Bronchial epithelial cell (primary cell): ENCODE results near the gene PLSCR1. TPM values are rescaled to one million over a fixed set of nuclear protein-coding genes. Genes with fewer than 3 reads are reported as not detected.
"Not testable (repeated sequence)": the region's sequence is repeated elsewhere in the genome, so short reads cannot be mapped to it uniquely, and the experiment has no call there.

Experiments used
- DNase-seq: peaks from one replicate; pipeline ENCODE4 v3.0.0-alpha.2; 2010; ENCODE audit warnings: low read depth
- FAIRE-seq: peaks from 2 replicates; lab custom pipeline; 2011; peaks lifted over from hg19 to GRCh38; lab: Jason Lieb, UNC
- H3K27me3 ChIP-seq: 2 replicates; pipeline ENCODE4 v1.5.1; 2011; ENCODE audit warnings: low read length; ENCODE audit not compliant: control insufficient read depth, insufficient read depth
- H3K36me3 ChIP-seq: 2 replicates; pipeline ENCODE4 v1.5.1; 2011; ENCODE audit warnings: low read length; ENCODE audit not compliant: control insufficient read depth, insufficient read depth
- H3K4me3 ChIP-seq: 2 replicates; pipeline ENCODE4 v1.5.1; 2011; ENCODE audit warnings: mild to moderate bottlenecking, low read depth, low read length, control low read depth
- total RNA-seq: library from RNA; depleted of rRNA; stranded (reverse); fragments of >200 nt; gene quantifications from 2 replicates; pipeline ENCODE4 v1.2.1, GENCODE V29; 2014
- TF ChIP-seq, protein P1 (sequence below): IDR thresholded peaks from 2 replicates; pipeline ENCODE4 v1.5.1; 2011; ENCODE audit warnings: mild to moderate bottlenecking, moderate library complexity, low read length, control low read depth, inconsistent platforms; ENCODE audit not compliant: insufficient read depth, severe bottlenecking

The PLSCR1 gene
- total RNA-seq, 1 donor from 2014 or later: 32.1 TPM

GRCh38 chr3:146532406-146532805, 12.0 kb downstream of the PLSCR1 start:
- FAIRE-seq: no peak
- TF ChIP-seq, protein P1, sequence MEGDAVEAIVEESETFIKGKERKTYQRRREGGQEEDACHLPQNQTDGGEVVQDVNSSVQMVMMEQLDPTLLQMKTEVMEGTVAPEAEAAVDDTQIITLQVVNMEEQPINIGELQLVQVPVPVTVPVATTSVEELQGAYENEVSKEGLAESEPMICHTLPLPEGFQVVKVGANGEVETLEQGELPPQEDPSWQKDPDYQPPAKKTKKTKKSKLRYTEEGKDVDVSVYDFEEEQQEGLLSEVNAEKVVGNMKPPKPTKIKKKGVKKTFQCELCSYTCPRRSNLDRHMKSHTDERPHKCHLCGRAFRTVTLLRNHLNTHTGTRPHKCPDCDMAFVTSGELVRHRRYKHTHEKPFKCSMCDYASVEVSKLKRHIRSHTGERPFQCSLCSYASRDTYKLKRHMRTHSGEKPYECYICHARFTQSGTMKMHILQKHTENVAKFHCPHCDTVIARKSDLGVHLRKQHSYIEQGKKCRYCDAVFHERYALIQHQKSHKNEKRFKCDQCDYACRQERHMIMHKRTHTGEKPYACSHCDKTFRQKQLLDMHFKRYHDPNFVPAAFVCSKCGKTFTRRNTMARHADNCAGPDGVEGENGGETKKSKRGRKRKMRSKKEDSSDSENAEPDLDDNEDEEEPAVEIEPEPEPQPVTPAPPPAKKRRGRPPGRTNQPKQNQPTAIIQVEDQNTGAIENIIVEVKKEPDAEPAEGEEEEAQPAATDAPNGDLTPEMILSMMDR: no peak
- Histone ChIP-seq H3K36me3 (no peaks in the 10 kb centered on the region), H3K27me3 (no peaks in the 10 kb centered on the region), H3K4me3 (no peak overlapping the region)
- no peak for DNase-seq

- no peak for FAIRE-seq
- H3K36me3 ChIP-seq: no peaks in the 10 kb centered on the region
Observed at GRCh38 chr3:146530609-146531008, 13.8 kb downstream of the PLSCR1 start.

DNA sequence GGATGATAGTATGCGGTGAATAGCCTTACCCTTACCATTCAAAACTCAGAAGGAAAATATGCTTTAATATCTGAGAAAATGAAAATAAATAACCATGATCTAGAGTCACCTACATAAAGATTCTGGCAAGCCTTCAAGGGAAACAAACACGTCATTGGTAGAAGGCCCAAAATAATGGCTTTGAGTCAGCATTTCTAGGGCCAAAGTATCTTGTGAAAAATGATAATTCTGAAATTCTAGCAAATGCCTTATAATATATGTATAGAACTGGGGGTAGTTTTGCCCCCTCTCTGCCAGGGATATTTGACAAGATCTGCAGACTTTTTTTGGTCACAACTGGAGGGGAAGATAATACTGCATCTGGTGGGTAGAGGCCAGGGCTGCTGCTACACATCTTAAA, 15.4 kb downstream of the PLSCR1 start:
- TF ChIP-seq, protein P1: no peak
- FAIRE-seq (no peak), DNase-seq (no peak)
- Histone ChIP-seq H3K27me3 (no peaks in the 10 kb centered on the region), H3K36me3 (no peaks in the 10 kb centered on the region), H3K4me3 (no peak overlapping the region)

More at GRCh38 chr3:146530609-146531008, 13.8 kb downstream of the PLSCR1 start:
- Histone ChIP-seq H3K27me3 (no peaks in the 10 kb centered on the region), H3K4me3 (no peak overlapping the region)
- TF ChIP-seq, protein P1: no peak
- no peak for DNase-seq

DNA sequence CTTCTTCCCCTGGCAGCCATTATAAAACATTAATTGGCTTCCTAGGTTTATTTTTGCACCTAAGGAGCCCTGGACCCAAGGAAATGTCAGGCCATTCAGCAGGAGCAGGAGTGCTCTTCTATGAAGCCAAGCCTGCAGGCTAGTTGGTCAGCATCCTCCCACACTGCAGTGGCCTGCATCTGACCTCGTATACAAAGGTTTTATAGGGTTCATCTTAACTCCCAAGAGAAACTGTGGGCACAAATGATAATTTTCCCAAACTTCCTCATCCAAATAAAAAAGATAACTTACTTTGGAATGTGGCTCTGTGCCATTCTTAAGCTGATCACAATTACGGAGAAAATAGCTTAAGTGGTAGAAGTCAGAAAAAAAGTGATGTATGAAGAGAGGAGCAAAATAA, 19.4 kb downstream of the PLSCR1 start:
- TF ChIP-seq, protein P1: no peak
- Histone ChIP-seq H3K27me3 (no peaks in the 10 kb centered on the region), H3K4me3 (no peak overlapping the region), H3K36me3 (peaks cover 1% of the 10 kb centered on the region)
- DNase-seq (no peak), FAIRE-seq (no peak)

- no peak for FAIRE-seq
- no peak for DNase-seq
- H3K4me3 ChIP-seq: no peak overlapping the region
- TF ChIP-seq, protein P1: no peak
- peaks cover 1% of the 10 kb centered on the region for H3K36me3 ChIP-seq
- H3K27me3 ChIP-seq: no peaks in the 10 kb centered on the region
Observed at GRCh38 chr3:146523531-146523930, 20.9 kb downstream of the PLSCR1 start.

DNA sequence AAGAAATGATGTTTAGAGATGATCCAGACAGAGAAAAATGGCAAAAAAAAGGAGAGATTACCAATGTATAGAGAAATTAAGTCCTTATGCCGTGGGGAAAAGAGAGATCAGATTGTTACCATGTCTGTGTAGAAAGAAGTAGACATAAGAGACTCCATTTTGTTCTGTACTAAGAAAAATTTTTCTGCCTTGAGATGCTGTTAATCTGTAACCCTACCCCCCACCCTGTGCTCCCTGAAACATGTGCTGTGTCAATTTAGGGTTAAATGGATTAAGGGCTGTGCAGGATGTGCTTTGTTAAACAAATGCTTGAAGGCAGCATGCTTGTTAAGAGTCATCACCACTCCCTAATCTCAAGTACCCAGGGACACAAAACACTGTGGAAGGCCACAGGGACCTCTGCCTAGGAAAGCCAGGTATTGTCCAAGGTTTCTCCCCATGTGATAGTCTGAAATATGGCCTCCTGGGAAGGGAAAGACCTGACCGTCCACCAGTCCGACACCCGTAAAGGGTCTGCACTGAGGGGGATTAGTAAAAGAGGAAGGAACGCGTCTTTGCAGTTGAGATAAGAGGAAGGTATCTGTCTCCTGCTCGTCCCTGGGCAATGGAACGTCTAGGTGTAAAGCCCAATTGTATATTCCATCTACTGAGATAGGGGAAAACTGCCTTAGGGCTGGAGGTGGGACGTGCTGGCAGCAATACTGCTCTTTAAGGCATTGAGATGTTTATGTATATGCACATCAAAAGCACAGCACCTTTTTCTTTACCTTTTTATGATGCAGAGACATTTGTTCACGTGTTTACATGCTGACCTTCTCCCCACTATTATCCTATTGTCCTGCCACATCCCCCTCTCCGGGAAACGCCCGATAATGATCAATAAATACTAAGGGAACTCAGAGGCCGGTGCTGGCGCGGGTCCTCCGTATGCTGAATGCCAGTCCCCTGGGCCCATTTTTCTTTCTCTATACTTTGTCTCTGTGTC, 21.9 kb downstream of the PLSCR1 start:
- not testable (repeated sequence) for FAIRE-seq, DNase-seq, H3K27me3 ChIP-seq, H3K4me3 ChIP-seq, H3K36me3 ChIP-seq
